Activated T-cell treated with anti-CD3 and anti-CD28 coated beads, Interleukin-2, amount 50 U/mL, for 48 hours (primary cell): ENCODE measurements around the gene GNA15.
"Not testable (repeated sequence)": the region's sequence is repeated elsewhere in the genome, so short reads cannot be mapped to it uniquely, and the experiment has no call there.

ENCODE experiments used
- DNase-seq, 2 experiments: peaks; one replicate each; pipeline ENCODE4 v3.0.0-alpha.2; 2020

Gene GNA15

GRCh38 chr19:3178377-3178972 lies 42.6 kb downstream of the GNA15 start, which contains the start of gene S1PR4:
Gene S1PR4, plus strand, starts transcription at chr19:3178769. Its CDS starts 24 bp downstream, at chr19:3178793.
- peak; percentile 78 to 82 for DNase-seq

GRCh38 chr19:3178973-3179738 lies 43.3 kb downstream of the GNA15 start:
- peak; percentile 58 to 67 for DNase-seq

GRCh38 chr19:3179739-3180293 lies 44.0 kb downstream of the GNA15 start:
- peak; percentile 69 to 75 for DNase-seq

- no peak for DNase-seq
Observed at GRCh38 chr19:3183721-3184641, 48.1 kb downstream of the GNA15 start.

DNA sequence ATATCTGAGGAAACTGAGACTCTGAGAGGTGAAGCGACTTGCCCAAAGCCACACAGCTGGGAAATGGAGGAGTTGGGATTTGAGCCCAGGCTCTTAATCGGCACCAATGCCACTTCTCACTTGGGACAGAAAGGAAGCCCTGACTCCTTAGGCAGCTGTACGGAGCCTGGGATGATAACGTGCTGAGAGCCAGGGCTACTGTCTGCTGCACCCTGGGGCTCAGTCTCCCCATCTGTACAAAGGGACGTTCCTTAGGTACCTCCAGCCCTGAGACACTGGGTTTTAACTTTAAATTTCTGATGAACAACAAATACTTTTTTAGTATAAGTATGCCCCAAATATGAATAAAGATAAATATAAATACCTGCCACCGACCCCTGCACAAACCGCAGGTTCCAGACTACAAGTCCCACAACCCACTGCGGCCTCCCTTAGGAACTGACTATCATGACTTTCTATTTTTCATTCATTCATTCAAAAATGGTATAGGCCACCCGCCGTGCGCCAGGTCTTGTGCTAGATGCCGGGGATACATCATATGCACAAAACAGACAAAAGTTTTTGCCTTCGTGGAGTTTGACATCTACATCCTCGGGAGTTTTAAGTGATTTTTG lies 49.1 kb downstream of the GNA15 start:
- DNase-seq = peak in 1 of 2 experiments; percentile 81

DNA sequence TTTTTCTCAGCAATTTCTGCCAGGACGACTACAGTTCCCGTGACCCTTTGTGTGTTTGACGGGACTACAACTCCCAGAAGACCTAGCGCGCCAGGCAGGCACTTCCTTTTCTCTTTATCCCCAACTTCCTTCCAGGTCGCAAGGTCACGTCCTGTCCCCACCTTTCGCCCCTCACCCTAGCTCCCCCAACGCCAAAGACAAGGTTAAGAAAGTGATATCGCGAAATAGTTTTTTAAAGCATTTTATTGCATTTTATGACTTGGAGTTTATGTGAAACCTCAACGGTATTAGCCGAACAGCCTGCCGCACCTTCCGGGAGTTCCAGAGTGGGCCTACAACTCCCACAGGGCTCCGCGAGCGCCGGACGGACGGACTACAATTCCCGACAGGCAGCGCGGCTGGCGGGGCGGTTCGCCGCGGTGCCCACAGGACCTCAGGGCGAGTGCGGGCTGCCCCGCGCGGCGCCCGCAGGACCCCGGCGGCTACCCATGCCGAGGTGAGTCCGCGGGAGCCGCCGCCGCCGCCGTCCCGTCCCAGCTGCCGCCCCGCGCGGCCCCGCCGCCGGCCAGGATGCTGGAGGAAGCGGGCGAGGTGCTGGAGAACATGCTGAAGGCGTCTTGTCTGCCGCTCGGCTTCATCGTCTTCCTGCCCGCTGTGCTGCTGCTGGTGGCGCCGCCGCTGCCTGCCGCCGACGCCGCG lies 49.8 kb downstream of the GNA15 start, which contains the start of gene NCLN:
Gene NCLN (plus strand): TSS at position 470 of the 699 bp plus-strand sequence. CDS start 101 bp downstream, at position 571.
- peak; percentile 97 for DNase-seq

- DNase-seq = no peak
Observed at GRCh38 chr19:3186160-3186688, 50.4 kb downstream of the GNA15 start.

- DNase-seq = no peak
Observed at GRCh38 chr19:3186891-3187661, 51.2 kb downstream of the GNA15 start.

DNA sequence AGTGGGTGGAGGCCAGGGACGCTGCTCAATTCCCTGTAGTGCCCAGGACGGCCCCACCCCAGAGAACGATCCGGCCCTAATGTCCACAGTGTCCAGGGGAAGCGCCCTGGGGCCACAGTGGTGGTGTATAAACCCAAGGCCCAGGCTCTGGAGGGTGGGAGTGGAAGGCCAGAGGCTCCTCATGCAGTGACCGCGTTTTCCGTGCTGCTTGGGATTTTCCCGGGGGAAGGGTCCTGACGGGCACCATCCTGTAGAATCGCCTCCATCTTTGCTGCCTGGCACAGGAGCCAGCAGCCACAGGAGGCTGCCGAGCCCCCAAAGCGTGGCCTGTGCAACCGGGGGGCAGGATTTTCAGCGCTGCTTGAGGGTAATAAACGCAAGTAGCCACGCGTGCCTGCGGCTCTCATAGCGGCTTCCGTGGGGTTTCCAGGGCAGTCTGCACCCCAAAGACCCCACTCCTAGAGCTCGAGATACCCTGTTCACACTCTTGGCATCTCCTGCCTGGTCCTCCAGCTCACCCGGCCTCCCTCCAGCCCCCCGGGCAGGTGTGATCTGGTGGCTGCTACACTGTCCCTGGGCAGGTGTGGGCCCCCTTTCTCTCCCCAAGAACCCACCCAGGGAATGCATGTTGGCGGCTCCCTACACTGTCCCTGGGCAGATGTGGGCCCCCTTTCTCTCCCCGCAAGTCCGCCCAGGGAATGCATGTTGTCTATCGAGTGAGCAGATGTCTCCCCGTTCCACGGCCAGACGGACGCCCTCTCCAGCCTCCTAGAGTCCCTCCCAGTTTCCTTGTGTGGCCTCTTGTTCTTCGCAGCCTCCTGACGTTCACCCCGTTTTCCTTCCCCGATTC lies 52.1 kb downstream of the GNA15 start:
- DNase-seq = no peak

GRCh38 chr19:3188627-3189596 lies 53.1 kb downstream of the GNA15 start:
- no peak for DNase-seq

DNA sequence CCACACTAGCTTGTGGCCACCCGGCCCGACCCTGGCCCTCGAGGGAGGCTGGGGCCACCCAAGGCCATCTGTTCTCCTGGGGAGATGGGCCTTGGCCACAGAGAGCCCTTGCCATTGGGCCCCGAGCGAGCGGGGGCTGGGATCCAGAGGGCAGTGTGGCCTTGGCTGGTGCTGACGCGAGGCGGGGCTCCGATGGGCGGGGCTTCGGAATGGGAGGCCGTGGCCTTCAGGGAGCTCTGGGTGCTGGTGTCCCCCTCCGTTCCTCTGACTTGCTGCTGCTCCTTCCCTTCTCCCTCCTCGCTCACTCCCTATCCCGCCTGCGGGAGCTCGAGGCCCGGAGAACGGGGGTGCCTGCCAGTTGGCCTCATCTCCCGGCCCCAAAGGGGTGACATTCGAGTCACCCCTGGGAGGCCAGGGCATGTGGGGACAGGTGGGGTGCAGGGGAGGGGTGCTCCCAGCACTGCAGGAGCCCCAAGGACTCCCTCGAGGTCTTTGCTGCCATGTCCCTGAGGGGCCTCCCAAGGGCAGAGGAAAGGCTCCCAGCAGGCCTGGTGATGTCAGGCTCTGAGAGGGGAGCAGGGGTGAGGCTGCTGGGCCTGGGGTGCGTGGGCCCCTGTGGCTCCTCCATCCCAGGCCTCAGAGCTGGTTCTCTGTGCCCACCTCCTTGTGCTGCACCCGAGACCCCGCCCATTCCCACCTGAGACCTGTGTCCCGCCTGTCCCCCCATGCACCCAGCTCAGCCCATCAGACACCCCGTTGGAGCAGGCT lies 54.1 kb downstream of the GNA15 start:
- no peak for DNase-seq

GRCh38 chr19:3190470-3190770 lies 54.6 kb downstream of the GNA15 start:
- no peak for DNase-seq

GRCh38 chr19:3190921-3191805 lies 55.3 kb downstream of the GNA15 start:
- no peak for DNase-seq

GRCh38 chr19:3191806-3192104 lies 55.9 kb downstream of the GNA15 start:
- DNase-seq = not testable (repeated sequence)

DNA sequence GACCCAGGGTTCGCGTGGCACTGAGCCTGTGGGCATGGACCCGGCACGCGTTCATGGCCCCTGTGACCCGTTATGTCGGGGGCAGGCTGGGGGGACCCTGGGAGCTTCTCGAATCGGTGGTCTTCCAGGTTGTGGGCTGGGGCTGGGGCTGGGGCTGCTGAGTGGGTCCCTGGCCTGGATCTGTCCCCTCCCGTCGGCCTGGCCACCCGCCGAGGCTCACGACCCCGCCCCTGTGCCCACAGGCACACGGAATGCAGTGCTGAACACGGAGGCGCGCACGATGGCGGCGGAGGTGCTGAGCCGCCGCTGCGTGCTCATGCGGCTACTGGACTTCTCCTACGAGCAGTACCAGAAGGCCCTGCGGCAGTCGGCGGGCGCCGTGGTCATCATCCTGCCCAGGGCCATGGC lies 56.4 kb downstream of the GNA15 start:
- DNase-seq = no peak

- DNase-seq = no peak
Observed at GRCh38 chr19:3192684-3193083, 56.9 kb downstream of the GNA15 start.
